Upper lobe of left lung (tissue), 6 donors: ENCODE data around the gene LAMA2. TPM values are rescaled to one million over a fixed set of nuclear protein-coding genes. Genes with fewer than 3 reads are reported as not detected.

Experiments used
- ATAC-seq, 2 donors: fragments of 200-7000 bp; cut with Tn5 transposase; one replicate each; pipeline ENCODE4 v1.9.1; 2022; ENCODE audit warnings: mild to moderate bottlenecking in 2 of 2, moderate library complexity in 2 of 2; ENCODE audit not compliant: low FRiP score in 2 of 2
- DNase-seq, 2 donors: peaks; one replicate each; pipeline ENCODE4 v3.0.0-alpha.2; 2019 to 2020
- H3K27ac ChIP-seq, 4 donors: fragments of 200-600 bp; sonication (generic); one replicate each; pipeline ENCODE4 v1.5.1; 2016 to 2019
- H3K27me3 ChIP-seq, 4 donors: fragments of 200-600 bp; sonication (generic); one replicate each; pipeline ENCODE4 v1.5.1; 2017 to 2019
- H3K36me3 ChIP-seq, 4 donors: fragments of 200-600 bp; sonication (generic); one replicate each; pipeline ENCODE4 v1.5.1; 2016 to 2019
- H3K4me1 ChIP-seq, 4 donors: fragments of 200-600 bp; sonication (generic); one replicate each; pipeline ENCODE4 v1.5.1; 2018 to 2019
- H3K4me3 ChIP-seq, 4 donors: fragments of 200-600 bp; sonication (generic); one replicate each; pipeline ENCODE4 v1.5.1; 2017 to 2019; ENCODE audit warnings: mild to moderate bottlenecking in 2 of 4, moderate library complexity in 1 of 4
- H3K9me3 ChIP-seq, 4 donors: fragments of 200-600 bp; sonication (generic); one replicate each; pipeline ENCODE4 v1.5.1; 2018 to 2019
- CTCF ChIP-seq, 6 experiments: fragments of 450-650 bp in 4 of 6; fragments of 200-600 bp in 2 of 6; sonication (generic) in 2 of 6; IDR thresholded peaks; one replicate each; pipeline ENCODE4 v1.5.1; 2016 to 2019; ENCODE audit warnings: antibody characterized with exemption in 6 of 6
- EP300 ChIP-seq, 4 donors: sonication (generic); formaldehyde crosslinking; IDR thresholded peaks; one replicate each; pipeline ENCODE4 v1.5.1; 2017; ENCODE audit warnings: antibody characterized with exemption in 4 of 4, control low read depth in 2 of 4
- POLR2A ChIP-seq, 4 donors: fragments of 450-650 bp; IDR thresholded peaks; one replicate each; pipeline ENCODE4 v1.5.1; 2016 to 2017; ENCODE audit warnings: antibody characterized with exemption in 4 of 4, mild to moderate bottlenecking in 2 of 4
- POLR2AphosphoS5 ChIP-seq, 2 donors: sonication (generic); formaldehyde crosslinking; IDR thresholded peaks; one replicate each; pipeline ENCODE4 v1.5.1; 2017; ENCODE audit warnings: antibody characterized with exemption in 2 of 2
- WGBS, 2 donors: methylation state at CpG; one replicate each; pipeline ENCODE4 v1.1.5; 2017 to 2018; 5-methylcytosine and 5-hydroxymethylcytosine counted together
- total RNA-seq, 6 donors: library from RNA; depleted of rRNA in 4 of 6; stranded (reverse); fragments of >200 nt in 4 of 6; gene quantifications; one replicate each; pipeline versions ENCODE4 v1.1.0 to v1.2.1, GENCODE V29; 2016 to 2021
- donor health status: DM: no; HTN: no; CAD: no; lungs with moderate emphysema.
- donor health status: DM: no; HTN: yes; CAD: no; lungs with severe emphysema.

The LAMA2 gene
- total RNA-seq, 6 donors from 2014 or later, result 41.9 to 82.8 (median 62.4) TPM

GRCh38 chr6:129105793-129106192, 222.9 kb downstream of the LAMA2 start:
- Histone ChIP-seq H3K4me3 (no peak overlapping the region), H3K36me3 (no peaks in the 10 kb centered on the region), H3K4me1 (peaks cover 0 to 6% (median 2%) of the 10 kb centered on the region in 4 donors), H3K9me3 (no peaks in the 10 kb centered on the region), H3K27me3 (no peaks in the 10 kb centered on the region), H3K27ac (peak overlapping the region in 1 of 4 donors; percentile 63)
- no peak for ATAC-seq
- DNase-seq, result no peak
- no peak for TF ChIP-seq EP300 (IDR thresholded peaks at IDR 0.05)
- TF ChIP-seq POLR2AphosphoS5 (IDR thresholded peaks at IDR 0.05), result no peak
- 44 to 49% methylated on average over 2 of the region's 2 CpGs for WGBS, 2 donors

- H3K4me3 ChIP-seq, result no peak overlapping the region
- H3K27me3 ChIP-seq, result no peaks in the 10 kb centered on the region
- no peak for ATAC-seq
- TF ChIP-seq POLR2AphosphoS5 (IDR thresholded peaks at IDR 0.05) (no peak), EP300 (IDR thresholded peaks at IDR 0.05) (no peak), CTCF (IDR thresholded peaks at IDR 0.05) (no peak), POLR2A (IDR thresholded peaks at IDR 0.05) (no peak)
- peaks cover 0 to 18% (median 7%) of the 10 kb centered on the region in 4 donors for H3K4me1 ChIP-seq
- whole genome bisulfite sequencing, 2 donors, result 3 to 6% methylated on average over 1 of the region's 1 CpG
- no peak overlapping the region for H3K27ac ChIP-seq
- no peak for DNase-seq
- H3K36me3 ChIP-seq, result no peaks in the 10 kb centered on the region
- H3K9me3 ChIP-seq, result no peaks in the 10 kb centered on the region
Measured at GRCh38 chr6:129108337-129108736, 225.4 kb downstream of the LAMA2 start.

- H3K4me1 ChIP-seq, result peaks cover 0 to 30% (median 7%) of the 10 kb centered on the region in 4 donors
- DNase-seq (no peak), ATAC-seq (no peak)
- H3K9me3 ChIP-seq, result no peaks in the 10 kb centered on the region
- no peaks in the 10 kb centered on the region for H3K36me3 ChIP-seq
- TF ChIP-seq EP300 (IDR thresholded peaks at IDR 0.05), result no peak
- TF ChIP-seq POLR2AphosphoS5 (IDR thresholded peaks at IDR 0.05), result no peak
- no peak for TF ChIP-seq CTCF (IDR thresholded peaks at IDR 0.05)
- TF ChIP-seq POLR2A (IDR thresholded peaks at IDR 0.05), result no peak
- peak overlapping the region in 2 of 4 donors; percentile 27 to 28 for H3K27ac ChIP-seq
- H3K4me3 ChIP-seq, result no peak overlapping the region
- WGBS, 2 donors, result 33 to 35% methylated on average over 1 of the region's 1 CpG
- H3K27me3 ChIP-seq, result no peaks in the 10 kb centered on the region
Measured at GRCh38 chr6:129110690-129111343, 227.9 kb downstream of the LAMA2 start.

GRCh38 chr6:129111346-129111745, 228.4 kb downstream of the LAMA2 start:
- Histone ChIP-seq H3K4me3 (no peak overlapping the region), H3K9me3 (no peaks in the 10 kb centered on the region), H3K27ac (no peak overlapping the region), H3K36me3 (no peaks in the 10 kb centered on the region), H3K27me3 (no peaks in the 10 kb centered on the region), H3K4me1 (peaks cover 0 to 30% (median 7%) of the 10 kb centered on the region in 4 donors)
- no peak for TF ChIP-seq POLR2AphosphoS5 (IDR thresholded peaks at IDR 0.05)
- no peak for TF ChIP-seq EP300 (IDR thresholded peaks at IDR 0.05)
- TF ChIP-seq POLR2A (IDR thresholded peaks at IDR 0.05), result no peak
- TF ChIP-seq CTCF (IDR thresholded peaks at IDR 0.05), result no peak
- WGBS, 2 donors, result 61 to 63% methylated on average over 1 of the region's 1 CpG
- DNase-seq, result no peak
- ATAC-seq, result no peak

- WGBS, 2 donors, result 90 to 91% methylated on average over 1 of the region's 1 CpG
Measured at GRCh38 chr6:129111853-129112252, 228.9 kb downstream of the LAMA2 start.

More at GRCh38 chr6:129111853-129112252, 228.9 kb downstream of the LAMA2 start:
- Histone ChIP-seq H3K36me3 (no peaks in the 10 kb centered on the region), H3K4me3 (no peak overlapping the region), H3K4me1 (peaks cover 0 to 30% (median 7%) of the 10 kb centered on the region in 4 donors), H3K27ac (no peak overlapping the region), H3K9me3 (no peaks in the 10 kb centered on the region), H3K27me3 (no peaks in the 10 kb centered on the region)
- no peak for ATAC-seq
- TF ChIP-seq POLR2A (IDR thresholded peaks at IDR 0.05), result no peak
- no peak for TF ChIP-seq POLR2AphosphoS5 (IDR thresholded peaks at IDR 0.05)
- TF ChIP-seq CTCF (IDR thresholded peaks at IDR 0.05), result no peak
- no peak for TF ChIP-seq EP300 (IDR thresholded peaks at IDR 0.05)
- no peak for DNase-seq
